GM19467 (cell line): ENCODE data around the gene CIITA.
"Not testable (repeated sequence)": the region's sequence is repeated elsewhere in the genome, so short reads cannot be mapped to it uniquely, and the experiment has no call there.

Experiments
- ATAC-seq: cut with Tn5 transposase; IDR thresholded peaks from one replicate; pipeline ENCODE4 v1.9.1; 2021; ENCODE audit warnings: mild to moderate bottlenecking, moderate library complexity; ENCODE audit not compliant: unreplicated experiment

Gene CIITA

DNA sequence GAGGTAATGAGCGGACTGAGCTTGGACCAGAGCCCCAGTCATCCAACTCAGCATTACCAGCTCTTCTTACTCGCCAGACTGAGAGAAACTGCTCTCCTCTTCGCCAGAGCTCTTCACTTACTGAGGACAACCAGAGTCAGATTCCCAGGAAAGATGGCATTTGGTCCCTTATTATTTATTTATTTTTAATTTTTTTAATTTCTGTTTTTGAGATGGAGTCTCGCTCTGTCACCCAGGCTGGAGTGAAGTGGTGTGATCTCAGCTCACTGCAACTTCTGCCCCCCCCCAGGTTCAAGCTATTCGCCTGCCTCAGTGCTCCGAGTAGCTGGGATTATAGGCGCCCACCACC is 42.0 kb downstream of the CIITA start:
- no peak for ATAC-seq

DNA sequence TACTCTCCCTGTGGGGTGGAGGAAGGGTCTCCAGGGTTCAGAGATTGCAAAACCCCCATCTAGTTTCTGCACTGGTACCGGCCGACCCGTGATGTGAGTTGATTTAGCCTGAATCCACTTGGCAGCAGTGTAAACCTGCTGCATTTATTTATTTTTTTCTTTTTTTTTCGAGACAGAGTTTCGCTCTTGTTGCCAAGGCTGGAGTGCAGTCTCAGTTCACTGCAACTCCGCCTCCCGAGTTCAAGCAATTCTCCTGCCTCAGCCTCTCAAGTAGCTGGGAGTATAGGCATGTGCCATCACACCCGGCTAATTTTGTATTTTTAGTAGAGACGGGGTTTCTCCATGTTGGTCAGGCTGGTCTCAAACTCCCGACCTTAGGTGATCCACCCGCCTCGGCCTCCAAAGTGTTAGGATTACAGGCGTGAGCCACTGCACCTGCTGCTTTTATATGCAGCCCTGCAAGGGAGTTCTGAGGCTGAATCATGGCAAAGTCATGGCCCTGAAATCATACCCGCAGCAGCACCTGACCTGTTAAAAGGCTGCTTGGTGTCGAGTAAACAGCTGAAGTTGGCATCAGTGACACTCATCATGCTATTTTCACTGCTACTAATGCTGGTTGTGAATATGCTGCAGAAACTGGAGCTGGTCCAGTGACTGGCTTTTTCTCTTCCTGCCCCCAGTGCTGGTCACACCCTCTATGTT is 43.9 kb downstream of the CIITA start:
- ATAC-seq = no peak

DNA sequence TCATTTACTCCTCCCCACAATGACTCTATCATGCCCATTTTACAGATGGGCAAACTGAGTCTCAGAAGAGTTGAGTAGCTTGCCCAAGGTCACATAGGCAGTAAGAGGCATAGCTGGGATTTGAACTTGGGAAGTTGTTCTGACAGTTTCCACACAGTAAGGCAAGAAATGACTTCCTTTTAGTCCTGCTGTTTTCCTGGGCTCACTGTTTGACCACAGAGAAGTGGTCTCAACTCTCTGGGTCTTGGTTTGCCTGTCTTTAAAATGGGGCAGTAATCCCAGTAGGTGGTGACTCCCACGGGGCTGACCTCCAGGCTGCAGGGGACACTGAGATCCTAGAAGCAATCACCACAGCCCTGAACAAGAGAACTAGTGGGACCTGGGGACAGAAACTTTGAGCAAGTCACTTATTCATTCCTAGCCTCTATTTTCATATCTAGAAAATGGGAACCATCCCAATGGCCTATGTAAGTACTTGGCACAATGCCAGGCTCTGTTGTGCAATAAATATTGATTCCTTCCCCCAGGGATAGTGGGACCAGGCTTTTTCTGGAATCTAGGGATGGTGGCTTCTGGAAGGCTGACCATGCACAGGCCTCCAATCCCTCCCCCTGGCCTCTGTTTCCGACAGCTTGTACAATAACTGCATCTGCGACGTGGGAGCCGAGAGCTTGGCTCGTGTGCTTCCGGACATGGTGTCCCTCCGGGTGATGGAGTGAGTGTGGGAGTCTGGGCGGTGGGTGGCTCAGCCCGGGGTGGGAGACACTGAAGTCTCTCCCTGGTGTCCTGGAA is 44.7 kb downstream of the CIITA start:
- no peak for ATAC-seq

DNA sequence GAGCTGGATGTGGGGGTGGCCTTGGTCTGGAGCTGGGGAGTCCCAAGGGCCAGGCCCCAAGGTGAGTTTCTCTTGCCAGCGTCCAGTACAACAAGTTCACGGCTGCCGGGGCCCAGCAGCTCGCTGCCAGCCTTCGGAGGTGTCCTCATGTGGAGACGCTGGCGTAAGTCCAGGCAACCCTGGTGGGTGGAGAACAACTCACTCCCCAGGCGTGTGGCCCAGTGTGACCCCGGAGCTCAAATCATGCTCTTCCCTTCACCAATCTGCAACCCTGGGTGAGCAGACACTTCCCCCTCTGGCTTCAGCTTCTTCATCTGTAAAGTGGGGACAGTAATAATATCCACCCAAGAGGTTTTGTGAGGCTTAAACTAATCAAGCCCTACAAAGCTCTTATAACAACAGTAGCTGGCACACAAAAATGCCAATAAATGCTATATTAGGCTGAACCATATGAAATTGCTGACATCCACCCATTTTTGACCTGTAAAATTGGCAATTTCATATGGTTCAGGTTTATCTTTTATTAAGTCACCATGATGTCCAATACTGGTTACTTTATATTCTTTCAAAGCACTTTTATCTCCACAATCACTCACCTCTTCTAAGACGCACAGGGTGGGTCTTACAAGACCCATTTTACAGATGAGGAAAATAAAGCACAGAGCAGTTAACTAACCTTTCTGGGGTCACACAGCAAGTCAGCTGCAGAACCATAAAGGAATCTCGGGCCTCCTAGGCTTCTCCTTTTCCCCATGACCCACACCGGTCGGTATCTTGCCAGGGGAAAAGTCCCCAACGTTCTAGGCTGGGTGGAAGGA is 45.5 kb downstream of the CIITA start:
- no peak for ATAC-seq

DNA sequence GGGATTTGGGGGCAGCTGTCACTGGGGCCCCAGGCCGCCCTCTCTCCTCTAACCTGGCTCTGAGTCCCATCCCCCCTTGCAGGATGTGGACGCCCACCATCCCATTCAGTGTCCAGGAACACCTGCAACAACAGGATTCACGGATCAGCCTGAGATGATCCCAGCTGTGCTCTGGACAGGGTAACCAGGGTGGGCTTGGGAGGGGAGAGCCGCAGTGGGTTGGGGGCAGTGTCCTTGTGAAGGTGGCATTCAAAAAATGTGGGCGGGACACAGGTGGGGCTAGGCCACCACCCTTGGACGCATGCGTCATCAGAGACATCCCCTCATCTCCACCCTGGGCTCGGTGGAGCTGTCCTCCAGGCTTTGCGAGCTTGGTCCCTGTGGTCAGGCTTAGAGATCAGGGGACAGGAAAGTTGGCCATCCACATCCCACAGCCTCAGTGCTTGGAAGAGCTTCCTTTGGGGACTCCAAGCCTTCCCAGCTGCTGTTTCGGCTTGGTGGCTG is 46.2 kb downstream of the CIITA start:
- ATAC-seq = no peak

DNA sequence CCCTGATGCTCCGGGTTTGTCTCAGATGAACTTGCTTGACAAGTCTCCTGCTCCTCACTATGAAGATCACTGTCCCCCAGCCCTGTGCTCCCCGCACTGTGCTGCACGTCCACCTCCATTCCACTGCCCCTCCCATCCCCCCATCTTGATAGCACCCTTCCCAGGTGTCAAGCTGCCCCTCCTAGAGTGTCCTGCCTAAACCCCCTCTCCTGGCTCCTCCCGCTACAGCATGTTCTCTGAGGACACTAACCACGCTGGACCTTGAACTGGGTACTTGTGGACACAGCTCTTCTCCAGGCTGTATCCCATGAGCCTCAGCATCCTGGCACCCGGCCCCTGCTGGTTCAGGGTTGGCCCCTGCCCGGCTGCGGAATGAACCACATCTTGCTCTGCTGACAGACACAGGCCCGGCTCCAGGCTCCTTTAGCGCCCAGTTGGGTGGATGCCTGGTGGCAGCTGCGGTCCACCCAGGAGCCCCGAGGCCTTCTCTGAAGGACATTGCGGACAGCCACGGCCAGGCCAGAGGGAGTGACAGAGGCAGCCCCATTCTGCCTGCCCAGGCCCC is 46.7 kb downstream of the CIITA start:
- no peak for ATAC-seq

DNA sequence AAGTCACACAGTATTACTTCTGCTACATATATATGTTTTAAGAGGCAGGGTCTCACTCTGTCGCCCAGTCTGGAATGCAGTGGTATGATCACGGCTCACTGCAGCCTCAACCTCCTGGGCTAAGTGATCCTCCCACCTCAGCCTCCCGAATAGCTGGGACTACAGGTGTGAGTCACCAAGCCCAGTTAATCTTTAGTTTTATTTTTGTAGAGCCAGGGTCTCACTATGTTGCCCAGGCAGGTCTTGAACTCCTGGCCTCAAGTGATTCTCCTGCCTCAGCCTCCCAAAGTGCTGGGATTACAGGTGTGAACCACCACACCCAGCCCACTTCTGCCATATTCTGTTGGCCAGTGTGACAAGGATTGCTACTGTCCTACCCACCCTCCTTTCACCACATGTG is 48.3 kb downstream of the CIITA start:
- ATAC-seq = not testable (repeated sequence)

DNA sequence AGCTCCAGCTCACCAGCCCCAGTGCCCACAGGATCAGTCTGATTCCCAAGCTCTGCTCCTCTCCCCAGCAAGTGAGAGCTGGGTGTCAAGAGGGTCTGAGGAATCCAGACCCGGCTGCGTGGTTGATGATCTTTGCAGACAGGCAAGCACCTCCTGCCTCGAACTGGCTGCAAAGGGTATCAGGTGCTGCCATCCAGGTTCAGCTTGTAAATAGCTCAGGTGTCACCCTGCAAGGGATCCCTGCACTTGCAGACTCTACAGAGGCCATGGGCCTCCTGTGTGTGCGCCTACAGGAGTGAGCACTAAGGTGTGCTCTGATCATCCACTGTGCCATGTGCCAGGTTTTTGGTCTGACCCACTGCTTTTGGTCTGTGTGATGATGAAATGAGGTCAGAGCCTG is 49.1 kb downstream of the CIITA start:
- no peak for ATAC-seq

DNA sequence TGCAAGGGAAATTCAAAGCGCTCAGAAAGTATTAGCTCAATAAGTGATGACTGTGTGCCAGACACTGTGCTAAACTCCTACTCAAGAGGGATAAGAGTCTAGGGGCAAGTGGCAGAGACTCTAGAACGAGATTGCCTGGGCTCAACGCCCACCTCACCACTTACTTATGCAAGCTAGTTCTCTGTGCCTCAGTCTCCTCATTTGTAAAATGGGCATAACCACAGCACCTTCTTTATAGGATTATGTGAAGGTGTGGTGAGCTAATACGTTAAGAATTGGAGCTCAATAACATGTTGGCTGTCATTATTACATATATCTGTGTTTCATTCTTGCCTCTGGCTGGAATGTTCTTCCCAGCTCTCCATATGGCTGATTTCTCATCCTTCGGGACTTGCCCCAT is 49.9 kb downstream of the CIITA start:
- ATAC-seq = no peak

DNA sequence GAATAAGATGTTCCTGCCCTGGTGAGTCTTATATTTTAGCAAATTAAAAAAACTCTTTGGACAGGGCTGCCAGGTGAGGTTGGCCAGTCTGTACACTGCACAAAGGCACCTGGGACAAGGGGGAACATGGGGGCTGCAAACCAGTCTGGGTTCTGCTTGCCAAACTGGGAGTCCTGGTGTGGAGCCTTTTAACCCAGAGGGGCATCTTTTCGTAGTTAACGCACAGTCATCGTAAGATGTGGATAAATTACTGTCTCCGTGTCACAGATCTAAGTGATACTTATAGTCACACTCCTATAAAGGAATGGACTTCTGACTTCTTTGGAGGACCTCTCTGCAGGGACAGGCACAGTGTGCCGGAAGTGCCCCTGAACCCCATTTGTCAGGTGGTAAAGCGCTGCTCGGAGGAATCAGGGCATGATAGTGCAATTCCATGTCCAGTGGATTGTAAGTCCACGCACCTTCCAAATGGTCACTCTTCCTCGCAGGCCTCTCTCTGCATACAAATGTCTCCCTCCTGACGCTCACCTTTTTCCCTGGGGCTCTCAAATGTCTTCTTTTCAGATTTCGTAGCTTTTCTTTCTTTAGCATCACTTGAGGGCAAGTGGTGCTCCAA is 50.6 kb downstream of the CIITA start:
- no peak for ATAC-seq

DNA sequence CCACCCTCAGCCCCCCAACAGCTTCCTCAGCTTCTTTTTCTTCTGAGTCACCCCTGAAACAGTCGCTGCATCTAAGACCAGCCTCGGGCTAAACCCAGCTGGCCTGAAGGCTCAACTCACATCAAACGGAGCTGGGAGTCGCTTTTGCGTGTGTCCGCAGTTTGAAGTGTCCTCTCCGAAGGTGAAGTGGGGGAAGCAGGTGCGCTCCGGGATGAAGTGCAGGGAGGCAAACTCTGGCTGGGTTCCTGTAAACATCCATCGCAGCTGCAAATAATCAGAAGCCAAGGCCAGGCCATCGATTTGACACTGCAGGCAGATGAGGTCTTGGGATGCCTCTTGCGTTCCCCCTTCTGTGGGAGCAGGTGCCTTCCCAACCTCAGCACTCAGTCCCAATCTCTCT is 52.1 kb downstream of the CIITA start:
- not testable (repeated sequence) for ATAC-seq

DNA sequence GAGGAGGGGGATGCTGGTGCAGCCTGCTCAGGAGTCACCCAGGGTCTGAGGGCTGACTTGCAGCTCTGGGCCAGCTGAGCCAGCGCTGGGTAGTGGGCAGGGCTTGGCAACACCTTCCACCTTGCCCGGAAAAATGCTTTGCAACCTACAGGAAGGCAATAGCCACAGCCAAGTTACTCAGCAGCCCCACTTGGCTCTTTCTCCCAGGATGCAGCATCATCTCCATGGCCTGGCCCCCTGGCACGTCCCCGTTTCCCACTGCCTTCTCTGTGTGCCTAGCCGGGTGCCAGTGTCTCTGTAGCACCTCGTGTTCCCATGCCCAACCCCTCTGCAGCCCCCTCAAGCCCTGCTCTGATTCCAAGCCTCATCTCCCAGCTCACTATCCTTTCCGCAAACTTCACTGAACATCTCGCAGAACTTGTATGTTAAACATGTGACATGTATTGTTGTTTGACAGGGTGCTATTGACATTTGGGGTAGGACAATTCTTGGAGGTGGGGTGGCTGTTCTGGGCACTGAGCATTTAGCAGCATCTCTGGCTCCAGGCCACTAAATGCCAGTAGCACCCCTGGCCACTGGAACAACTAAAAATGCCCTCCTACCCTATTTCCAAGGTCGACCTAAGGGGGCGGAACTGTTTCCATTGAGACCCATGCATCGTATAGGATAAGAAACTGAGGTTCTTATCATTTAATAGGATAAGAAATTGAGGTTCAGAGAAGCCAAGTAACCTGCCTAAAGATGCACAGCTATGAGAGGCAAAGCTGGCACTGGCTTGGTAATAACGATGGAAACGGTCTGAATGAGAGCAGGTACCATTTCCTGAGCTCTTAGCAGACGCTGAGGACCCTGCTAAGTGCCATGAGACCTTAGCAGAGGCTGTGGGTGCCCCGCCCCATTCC is 53.1 kb downstream of the CIITA start:
- no peak for ATAC-seq

DNA sequence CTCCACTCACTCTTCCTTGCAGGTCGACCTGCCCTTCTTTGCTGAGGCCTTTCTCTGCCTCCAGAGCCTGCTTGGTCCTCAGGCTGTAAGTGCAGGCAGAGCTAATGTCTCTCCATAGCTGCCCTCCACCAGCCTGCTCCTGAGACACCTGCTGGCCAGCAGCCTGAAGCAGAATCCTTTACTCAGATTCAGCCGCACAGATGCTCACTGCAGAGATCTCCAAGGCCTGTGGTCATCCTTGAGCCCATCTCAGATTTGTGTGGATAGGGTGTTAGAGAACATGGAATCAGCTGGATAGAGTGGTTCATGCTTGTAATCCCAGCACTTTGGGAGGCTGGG is 53.7 kb downstream of the CIITA start:
- no peak for ATAC-seq

DNA sequence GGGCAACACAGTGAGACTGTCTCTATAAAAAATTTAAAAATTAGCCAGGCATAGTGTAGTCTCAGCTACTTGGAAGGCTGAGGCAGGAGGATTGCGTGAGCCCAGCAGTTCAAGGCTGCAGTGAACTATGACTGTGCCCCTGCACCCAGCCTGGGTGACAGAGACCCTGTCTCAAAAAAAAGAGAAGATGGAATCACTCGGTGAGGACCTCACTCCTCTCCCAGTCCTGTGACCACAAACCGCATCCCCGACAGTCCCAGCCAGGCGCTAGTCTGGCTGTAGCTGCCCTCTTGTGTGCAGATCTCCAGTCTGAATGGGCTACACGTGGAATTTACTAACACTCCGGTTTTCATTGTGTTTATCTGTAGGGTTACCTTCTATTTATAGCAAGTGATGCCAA is 54.1 kb downstream of the CIITA start:
- ATAC-seq = no peak

DNA sequence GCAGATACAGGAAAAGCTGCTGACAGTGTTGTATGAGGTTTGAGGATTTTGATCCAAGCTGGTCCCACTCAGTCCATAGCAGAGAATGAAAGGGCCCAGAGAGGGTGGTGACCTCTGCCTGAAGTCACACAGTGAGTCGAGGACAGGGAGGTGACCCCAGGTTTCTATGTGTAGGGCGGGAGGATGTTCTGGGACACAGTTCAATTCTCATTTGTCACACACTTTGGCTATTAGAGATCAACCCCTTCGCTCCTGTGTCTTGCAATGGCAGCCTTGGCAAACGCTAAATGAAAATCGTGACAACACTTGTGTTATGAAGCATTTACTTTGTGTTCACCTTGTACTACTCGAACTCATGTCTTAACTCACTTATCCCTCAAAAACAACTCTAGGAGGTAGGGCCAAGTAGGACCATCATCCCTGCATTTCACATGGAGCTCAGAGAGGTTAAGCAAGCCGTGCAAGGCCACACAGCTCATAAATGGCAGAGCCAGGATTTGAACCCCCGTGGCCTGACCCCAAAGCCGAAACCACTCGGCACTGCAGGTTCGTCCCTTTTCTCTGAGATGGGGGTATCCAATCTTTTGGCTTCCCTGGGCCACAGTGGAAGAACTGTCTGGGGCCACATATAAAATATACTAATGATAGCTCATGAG is 55.1 kb downstream of the CIITA start:
- no peak for ATAC-seq

DNA sequence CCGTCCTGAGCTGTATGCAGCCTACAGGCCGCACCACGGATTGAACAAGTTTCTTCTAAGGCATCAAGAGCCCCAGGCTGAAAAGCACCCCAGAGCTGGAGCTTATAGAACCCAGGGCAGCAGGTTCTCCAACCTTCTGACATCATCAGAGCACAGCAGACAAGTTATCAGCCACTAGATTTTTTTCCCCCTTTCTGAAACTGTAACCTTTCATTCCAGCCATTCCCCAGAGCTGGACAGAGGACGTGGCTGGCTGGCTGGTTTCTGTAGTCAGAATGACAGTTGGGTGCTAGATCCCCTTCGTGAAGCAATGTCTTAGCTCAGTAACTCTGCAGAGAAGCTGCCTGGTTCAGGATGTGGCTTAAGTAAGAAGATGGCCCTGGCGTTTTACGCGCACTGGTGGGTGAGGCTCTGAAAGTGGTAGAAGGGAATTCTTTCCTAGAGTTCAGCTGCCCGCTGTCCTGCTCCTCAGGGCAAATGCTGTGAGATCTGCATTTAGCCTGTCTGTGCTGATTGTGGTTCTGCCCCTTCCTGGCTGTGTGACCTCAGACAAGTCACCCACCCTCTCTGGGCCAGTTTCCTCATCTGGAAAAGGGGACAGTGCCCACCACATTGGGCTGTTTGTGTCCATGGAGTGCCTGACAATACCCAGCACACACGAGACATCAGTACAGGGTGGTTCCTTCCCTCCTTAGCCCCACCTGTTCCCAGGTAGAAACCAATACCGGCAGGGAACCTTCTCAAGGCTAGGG is 56.1 kb downstream of the CIITA start:
- ATAC-seq = no peak

DNA sequence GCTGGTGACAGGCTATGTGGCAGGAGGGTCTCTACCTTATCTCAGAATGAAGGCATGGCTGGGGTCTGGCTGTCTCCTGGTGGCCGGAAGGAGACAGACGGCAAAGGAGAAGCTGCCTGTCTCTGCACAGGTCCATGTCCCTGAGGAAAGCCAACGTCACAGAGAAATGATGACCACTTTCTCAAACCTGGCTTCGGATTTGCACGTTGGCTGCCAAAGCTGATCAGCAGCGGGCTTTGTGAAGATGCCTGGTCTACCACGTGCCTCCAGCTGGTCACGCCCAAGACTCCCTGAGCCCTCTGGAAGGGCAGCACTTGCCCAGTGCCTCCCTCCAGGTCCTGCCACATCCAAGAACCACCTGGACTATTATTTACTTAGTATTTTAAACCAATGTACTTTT is 56.9 kb downstream of the CIITA start:
- no peak for ATAC-seq

DNA sequence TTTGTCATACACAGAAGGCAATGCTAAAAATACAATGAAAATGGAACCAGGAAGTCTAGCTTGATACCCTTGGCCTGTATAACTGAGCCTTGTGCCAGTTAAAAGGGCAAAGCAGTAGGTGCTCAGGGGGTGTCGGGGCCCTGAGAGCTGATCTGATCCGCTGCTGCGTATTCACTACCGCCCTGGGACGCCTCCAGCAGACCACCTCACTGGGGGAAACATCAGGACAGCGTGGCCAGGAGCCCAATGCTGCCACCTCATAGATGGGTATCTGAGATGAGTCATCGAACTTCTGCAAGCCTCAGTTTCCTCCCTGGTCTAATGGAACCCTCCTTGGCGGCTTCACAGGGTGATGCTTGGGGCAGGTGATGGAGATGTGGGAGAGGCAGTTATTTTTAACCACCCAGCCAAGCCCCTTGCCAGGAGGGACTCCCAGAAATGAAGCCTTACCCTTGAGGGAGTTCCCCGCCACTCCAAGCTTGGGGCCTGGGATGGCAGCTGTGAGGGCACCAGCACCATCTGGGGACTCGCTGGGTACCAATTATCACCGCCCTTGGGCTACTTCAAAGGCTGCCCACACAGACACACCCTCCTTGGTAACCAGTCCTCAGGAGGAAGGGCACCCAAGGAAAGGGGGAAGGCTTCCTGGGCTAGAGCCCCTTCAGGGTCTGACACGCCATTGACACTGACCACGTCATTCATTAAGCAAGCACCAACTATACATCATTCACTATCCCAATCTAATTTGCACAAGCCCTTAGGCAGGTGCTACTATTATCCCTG is 57.5 kb downstream of the CIITA start:
- ATAC-seq = no peak
